Activated CD8-positive, alpha-beta T cell treated with anti-CD3 and anti-CD28 coated beads for 36 hours (primary cell): ENCODE data around the gene GREB1L. TPM values are rescaled to one million over a fixed set of nuclear protein-coding genes. Genes with fewer than 3 reads are reported as not detected.

Source experiments
- ATAC-seq: fragments of 200-7000 bp; cut with Tn5 transposase; one replicate; pipeline ENCODE4 v1.10.0; 2021; ENCODE audit warnings: mild to moderate bottlenecking, moderate library complexity
- CTCF ChIA-PET: fragments of 350-600 bp; sonication (Branson Sonifier 250); formaldehyde crosslinking; loops from one replicate; lab custom pipeline; 2021; ENCODE audit warnings: antibody characterized with exemption; lab: Charles Lee
- POLR2A ChIA-PET: fragments of 350-600 bp; sonication (Branson Sonifier 250); formaldehyde crosslinking; loops from one replicate; lab custom pipeline; 2021; ENCODE audit warnings: antibody characterized with exemption; lab: Charles Lee
- DNase-seq: peaks from one replicate; pipeline ENCODE4 v3.0.0-alpha.2; 2020
- H3K27ac Mint-ChIP-seq: one replicate; pipeline ENCODE4 v1.8.0; 2021; ENCODE audit warnings: mild to moderate bottlenecking, mixed read lengths
- H3K27me3 Mint-ChIP-seq: one replicate; pipeline ENCODE4 v1.8.0; 2021; ENCODE audit warnings: mixed read lengths
- H3K36me3 Mint-ChIP-seq: one replicate; pipeline ENCODE4 v1.8.0; 2021; ENCODE audit warnings: low read depth, mixed read lengths
- H3K4me1 Mint-ChIP-seq: one replicate; pipeline ENCODE4 v1.8.0; 2021; ENCODE audit warnings: low read depth, mixed read lengths
- H3K4me3 Mint-ChIP-seq: one replicate; pipeline ENCODE4 v1.8.0; 2021; ENCODE audit warnings: mild to moderate bottlenecking, moderate library complexity, mixed read lengths
- H3K9me3 Mint-ChIP-seq: one replicate; pipeline ENCODE4 v1.8.0; 2021; ENCODE audit warnings: mixed read lengths
- CTCF ChIP-seq: fragments of 200-600 bp; IDR thresholded peaks from one replicate; pipeline ENCODE4 v1.8.0; 2022; ENCODE audit warnings: antibody characterized with exemption, mild to moderate bottlenecking
- intact Hi-C: fragments of 100-400 bp; cut with micrococcal nuclease; formaldehyde crosslinking; loops from one replicate; pipeline ENCODE4 v1.10.0; 2022
- total RNA-seq, 2 experiments: library from RNA; stranded (reverse); gene quantifications; one replicate each; pipeline ENCODE4 v1.2.3, GENCODE V29; 2021

The GREB1L gene
- total RNA-seq, 2 experiments from 2014 or later: not detected

GRCh38 chr18:21450913-21451312 is 208.9 kb downstream of the GREB1L start:
- intact Hi-C loops: no loop called here
- Mint-ChIP-seq H3K4me3 (no peak overlapping the region), H3K4me1 (no peaks in the 10 kb centered on the region), H3K27me3 (peaks cover 13% of the 10 kb centered on the region), H3K27ac (no peak overlapping the region), H3K36me3 (no peaks in the 10 kb centered on the region), H3K9me3 (no peaks in the 10 kb centered on the region)
- no peak for TF ChIP-seq CTCF
- ChIA-PET CTCF (interaction anchor here (1.4 to 2.2 kb wide), 2 partner anchors 9 to 256 kb away, joined by 5 to 6 read pairs; no protein-coding TSS in a partner anchor), POLR2A (no interaction called here)
- DNase-seq: no peak
- no peak for ATAC-seq

- DNase-seq (no peak), ATAC-seq (no peak)
- POLR2A ChIA-PET: no interaction called here
- Mint-ChIP-seq H3K4me3 (no peak overlapping the region), H3K4me1 (peaks cover 3% of the 10 kb centered on the region), H3K9me3 (no peaks in the 10 kb centered on the region), H3K27ac (no peak overlapping the region), H3K36me3 (no peaks in the 10 kb centered on the region), H3K27me3 (peaks cover 13% of the 10 kb centered on the region)
- intact Hi-C loops: no loop called here
- TF ChIP-seq CTCF: no peak
- CTCF ChIA-PET: no interaction called here
Measured at GRCh38 chr18:21451851-21452250, 209.8 kb downstream of the GREB1L start.

GRCh38 chr18:21452276-21452780 is 210.3 kb downstream of the GREB1L start:
- peaks cover 3% of the 10 kb centered on the region for H3K4me1 Mint-ChIP-seq
- TF ChIP-seq CTCF: no peak
- H3K27me3 Mint-ChIP-seq: peaks cover 13% of the 10 kb centered on the region
- no peak overlapping the region for H3K27ac Mint-ChIP-seq
- ATAC-seq: no peak
- no peak overlapping the region for H3K4me3 Mint-ChIP-seq
- ChIA-PET POLR2A (no interaction called here), CTCF (no interaction called here)
- intact Hi-C loops: no loop called here
- H3K9me3 Mint-ChIP-seq: no peaks in the 10 kb centered on the region
- no peak for DNase-seq
- H3K36me3 Mint-ChIP-seq: no peaks in the 10 kb centered on the region

GRCh38 chr18:21452796-21453510 is 210.9 kb downstream of the GREB1L start:
- no peak overlapping the region for H3K27ac Mint-ChIP-seq
- no peak for TF ChIP-seq CTCF
- ATAC-seq: no peak
- H3K9me3 Mint-ChIP-seq: no peaks in the 10 kb centered on the region
- ChIA-PET CTCF (no interaction called here), POLR2A (no interaction called here)
- DNase-seq: no peak
- peaks cover 13% of the 10 kb centered on the region for H3K27me3 Mint-ChIP-seq
- H3K4me3 Mint-ChIP-seq: no peak overlapping the region
- H3K4me1 Mint-ChIP-seq: peaks cover 3% of the 10 kb centered on the region
- no peaks in the 10 kb centered on the region for H3K36me3 Mint-ChIP-seq
- intact Hi-C loops: no loop called here

- intact Hi-C loops: no loop called here
- ATAC-seq: no peak
- Mint-ChIP-seq H3K27ac (no peak overlapping the region), H3K9me3 (no peaks in the 10 kb centered on the region), H3K27me3 (peaks cover 13% of the 10 kb centered on the region), H3K4me3 (no peak overlapping the region), H3K4me1 (peaks cover 3% of the 10 kb centered on the region), H3K36me3 (no peaks in the 10 kb centered on the region)
- POLR2A ChIA-PET: no interaction called here
- CTCF ChIA-PET: interaction anchor here (0.6 kb wide), 1 partner anchor 9 kb away, joined by 3 read pairs; no protein-coding TSS in a partner anchor
- DNase-seq: no peak
- TF ChIP-seq CTCF: no peak
Measured at GRCh38 chr18:21453511-21453901, 211.5 kb downstream of the GREB1L start.
